BE2C (cell line): ENCODE results near the gene TMEM212.

Experiments used
- DNase-seq: peaks from one replicate; pipeline ENCODE4 v3.0.0-alpha.2; 2020
- H3K27me3 ChIP-seq: fragments of 250-450 bp; sonication (Bioruptor Pico); 2 replicates; pipeline ENCODE4 v1.5.1; 2020; ENCODE audit warnings: mild to moderate bottlenecking
- H3K36me3 ChIP-seq: fragments of 250-450 bp; sonication (Bioruptor Pico); 2 replicates; pipeline ENCODE4 v1.5.1; 2020; ENCODE audit warnings: mild to moderate bottlenecking
- H3K4me1 ChIP-seq: fragments of 250-450 bp; sonication (Bioruptor Pico); 2 replicates; pipeline ENCODE4 v1.5.1; 2020
- H3K4me3 ChIP-seq: 2 replicates; pipeline ENCODE4 v1.5.1; 2011; ENCODE audit warnings: low read depth, low read length
- H3K9me3 ChIP-seq: fragments of 250-450 bp; sonication (Bioruptor Pico); 2 replicates; pipeline ENCODE4 v1.5.1; 2020
- TF ChIP-seq, protein P1 (sequence below): IDR thresholded peaks from 2 replicates; pipeline ENCODE4 v1.5.1; 2012; ENCODE audit warnings: mild to moderate bottlenecking, low read depth, low read length

TMEM212 gene

DNA sequence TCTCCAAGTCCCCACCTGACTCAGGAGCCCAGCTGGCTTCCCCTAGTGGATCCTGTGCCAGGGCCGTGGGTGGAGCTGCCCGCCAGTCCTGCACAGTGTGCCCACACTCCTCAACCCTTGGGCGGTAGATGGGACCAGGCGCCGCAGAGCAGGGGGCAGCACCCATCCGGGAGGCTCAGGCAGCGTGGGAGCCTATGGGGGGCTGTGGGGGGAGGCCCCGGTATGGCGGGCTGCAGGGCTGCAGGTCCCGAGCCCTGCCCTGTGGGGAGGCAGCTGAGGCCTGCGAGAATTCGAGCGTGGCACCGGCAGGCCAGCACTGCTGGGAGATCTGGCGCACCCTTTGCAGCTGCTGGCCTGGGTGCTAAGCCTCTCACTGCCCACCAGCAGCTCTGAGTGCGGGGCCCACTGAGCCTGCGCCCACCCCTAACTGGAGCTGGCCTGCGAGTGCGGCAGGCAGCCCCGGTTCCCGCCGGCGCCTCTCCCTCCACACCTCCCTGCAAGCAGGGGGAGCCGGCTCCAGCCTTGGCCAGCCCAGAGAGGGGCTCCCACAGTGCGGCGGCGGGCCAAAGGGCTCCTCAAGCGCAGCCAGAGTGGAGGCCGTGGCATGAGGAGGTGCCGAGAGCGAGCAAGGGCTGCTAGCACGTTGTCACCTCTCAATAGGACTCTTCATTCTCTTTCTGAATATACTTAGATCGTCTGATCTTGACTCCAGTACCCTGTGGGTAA lies 64.0 kb downstream of the TMEM212 start:
- H3K4me1 ChIP-seq = no peaks in the 10 kb centered on the region
- no peak overlapping the region for H3K4me3 ChIP-seq
- no peaks in the 10 kb centered on the region for H3K36me3 ChIP-seq
- no peaks in the 10 kb centered on the region for H3K9me3 ChIP-seq
- no peaks in the 10 kb centered on the region for H3K27me3 ChIP-seq
- TF ChIP-seq, protein P1, sequence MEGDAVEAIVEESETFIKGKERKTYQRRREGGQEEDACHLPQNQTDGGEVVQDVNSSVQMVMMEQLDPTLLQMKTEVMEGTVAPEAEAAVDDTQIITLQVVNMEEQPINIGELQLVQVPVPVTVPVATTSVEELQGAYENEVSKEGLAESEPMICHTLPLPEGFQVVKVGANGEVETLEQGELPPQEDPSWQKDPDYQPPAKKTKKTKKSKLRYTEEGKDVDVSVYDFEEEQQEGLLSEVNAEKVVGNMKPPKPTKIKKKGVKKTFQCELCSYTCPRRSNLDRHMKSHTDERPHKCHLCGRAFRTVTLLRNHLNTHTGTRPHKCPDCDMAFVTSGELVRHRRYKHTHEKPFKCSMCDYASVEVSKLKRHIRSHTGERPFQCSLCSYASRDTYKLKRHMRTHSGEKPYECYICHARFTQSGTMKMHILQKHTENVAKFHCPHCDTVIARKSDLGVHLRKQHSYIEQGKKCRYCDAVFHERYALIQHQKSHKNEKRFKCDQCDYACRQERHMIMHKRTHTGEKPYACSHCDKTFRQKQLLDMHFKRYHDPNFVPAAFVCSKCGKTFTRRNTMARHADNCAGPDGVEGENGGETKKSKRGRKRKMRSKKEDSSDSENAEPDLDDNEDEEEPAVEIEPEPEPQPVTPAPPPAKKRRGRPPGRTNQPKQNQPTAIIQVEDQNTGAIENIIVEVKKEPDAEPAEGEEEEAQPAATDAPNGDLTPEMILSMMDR = no peak
- DNase-seq = no peak

DNA sequence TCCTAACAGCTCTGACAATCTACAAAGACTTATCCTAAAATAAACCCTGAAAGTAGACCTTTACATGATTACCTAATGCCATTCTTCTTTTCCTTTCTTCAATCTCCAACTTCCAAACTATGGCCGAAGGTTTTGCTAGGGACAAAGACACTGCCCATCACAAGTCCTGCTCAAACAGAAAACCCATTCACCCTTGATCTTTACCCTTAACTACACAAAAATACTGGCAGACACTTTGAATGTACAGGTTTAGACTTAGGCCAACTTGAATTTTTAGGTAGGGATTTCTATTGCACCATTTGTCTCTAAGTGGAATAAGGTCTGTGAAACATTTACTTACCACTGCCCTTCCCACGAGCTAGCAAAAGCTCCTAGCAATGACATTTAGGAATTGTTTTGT lies 64.6 kb downstream of the TMEM212 start:
- TF ChIP-seq, protein P1 = no peak
- H3K9me3 ChIP-seq = no peaks in the 10 kb centered on the region
- no peaks in the 10 kb centered on the region for H3K36me3 ChIP-seq
- no peak for DNase-seq
- no peak overlapping the region for H3K4me3 ChIP-seq
- H3K4me1 ChIP-seq = no peaks in the 10 kb centered on the region
- H3K27me3 ChIP-seq = no peaks in the 10 kb centered on the region

DNA sequence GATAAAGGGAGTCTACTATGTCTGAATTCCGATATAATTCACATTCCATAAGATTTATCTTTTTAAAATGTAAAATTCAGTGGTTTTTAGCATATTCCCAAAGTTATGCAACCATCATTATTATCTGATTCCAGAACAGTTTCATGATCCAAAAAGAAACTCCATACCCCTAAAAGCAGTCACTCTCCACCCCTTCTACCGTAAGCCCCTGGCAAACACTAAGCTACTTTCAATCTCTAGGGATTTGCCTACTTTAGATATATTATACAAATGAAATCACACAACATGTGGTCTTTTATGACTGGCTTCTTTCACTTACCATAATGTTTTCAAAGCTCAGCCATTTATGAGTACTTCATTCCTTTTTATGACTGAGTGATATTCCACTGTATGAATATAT lies 65.6 kb downstream of the TMEM212 start:
- H3K36me3 ChIP-seq = no peaks in the 10 kb centered on the region
- no peak for DNase-seq
- H3K9me3 ChIP-seq = no peaks in the 10 kb centered on the region
- no peaks in the 10 kb centered on the region for H3K27me3 ChIP-seq
- H3K4me3 ChIP-seq = no peak overlapping the region
- TF ChIP-seq, protein P1 = no peak
- H3K4me1 ChIP-seq = no peaks in the 10 kb centered on the region
